HepG2 (cell line): Measurements from ENCODE around the gene ACOXL. TPM values are rescaled to one million over a fixed set of nuclear protein-coding genes. Genes with fewer than 3 reads are reported as not detected.

ENCODE experiments used
- ATAC-seq: fragments of 200-7000 bp; cut with Tn5 transposase; 3 replicates; pipeline ENCODE4 v1.9.1; 2020; ENCODE audit warnings: mild to moderate bottlenecking, moderate library complexity
- BruUV-seq: library from RNA; stranded (reverse); fragments of 400-500 nt; replicated peaks from 2 replicates; lab custom pipeline; 2021; lab: Mats Ljungman, UMichigan
- CTCF ChIA-PET: fragments of 300-600 bp; formaldehyde crosslinking; extraction: SDS; loops from one replicate; lab custom pipeline; 2021; ENCODE audit warnings: low total read pairs, inconsistent platforms, low intra/inter-chr PET ratio; lab: Yijun Ruan, JAX
- POLR2A ChIA-PET: fragments of 350-600 bp; sonication (Branson Sonifier 250); formaldehyde crosslinking; loops from one replicate; lab custom pipeline; 2020; ENCODE audit warnings: antibody characterized with exemption, inconsistent platforms; lab: Yijun Ruan, JAX
- DNase-seq: peaks from one replicate; pipeline ENCODE4 v3.0.0-alpha.2; 2015; ENCODE audit warnings: low spot score
- FAIRE-seq: peaks from 3 replicates; lab custom pipeline; 2011; peaks lifted over from hg19 to GRCh38; lab: Jason Lieb, UNC
- H2AFZ ChIP-seq: one replicate; pipeline ENCODE4 v1.6.1; 2011; ENCODE audit warnings: low read length, inconsistent platforms
- H3K27ac ChIP-seq: fragments of 300-600 bp; 3 replicates; pipeline ENCODE4 v1.8.0; 2011; ENCODE audit warnings: mixed run types, mild to moderate bottlenecking, mixed read lengths, low read length, inconsistent platforms; ENCODE audit not compliant: insufficient read depth; ENCODE audit errors: extremely low read length
- H3K27me3 ChIP-seq, 2 experiments: fragments of 200-600 bp in 1 of 2; 2 replicates in 1 of 2; 3 replicates in 1 of 2; pipeline versions ENCODE4 v1.6.0 to v1.8.0; 2011; ENCODE audit warnings: low read length in 2 of 2, mild to moderate bottlenecking in 2 of 2, moderate library complexity in 2 of 2, inconsistent platforms in 1 of 2; ENCODE audit not compliant: insufficient read depth in 2 of 2, control insufficient read depth in 1 of 2
- H3K36me3 ChIP-seq, 2 experiments: fragments of 200-600 bp in 1 of 2; replicated peaks in 1 of 2; 2 replicates in 1 of 2; 3 replicates in 1 of 2; pipeline versions ENCODE4 v1.5.1 to v1.8.0; 2011; ENCODE audit warnings: low read length in 2 of 2, inconsistent platforms in 1 of 2; ENCODE audit not compliant: insufficient read depth in 2 of 2, control insufficient read depth in 1 of 2
- H3K4me1 ChIP-seq: 2 replicates; pipeline ENCODE4 v1.5.1; 2012; ENCODE audit warnings: low read length, inconsistent platforms; ENCODE audit not compliant: insufficient read depth
- H3K4me2 ChIP-seq: 2 replicates; pipeline ENCODE4 v1.6.0; 2011; ENCODE audit warnings: low read depth, low read length, inconsistent platforms
- H3K4me3 ChIP-seq, 3 experiments: fragments of 200-600 bp in 1 of 3; sonication (generic), shearing (Covaris generic) in 1 of 3; replicated peaks in 1 of 3; 2 replicates each; pipeline ENCODE4 v1.5.1; 2011 to 2016; ENCODE audit warnings: low read length in 3 of 3, inconsistent platforms in 2 of 3, low read depth in 2 of 3, mild to moderate bottlenecking in 2 of 3, control low read depth in 1 of 3, mixed read lengths in 1 of 3; ENCODE audit not compliant: insufficient read depth in 1 of 3
- H3K79me2 ChIP-seq: one replicate; pipeline ENCODE4 v1.6.1; 2011; ENCODE audit warnings: low read length, inconsistent platforms; ENCODE audit not compliant: insufficient read depth
- H3K9ac ChIP-seq: 2 replicates; pipeline ENCODE4 v1.6.0; 2011; ENCODE audit warnings: mild to moderate bottlenecking, low read depth, low read length, inconsistent platforms; ENCODE audit not compliant: insufficient read depth
- H3K9me3 ChIP-seq: 2 replicates; pipeline ENCODE4 v1.5.1; 2012; ENCODE audit warnings: mild to moderate bottlenecking, low read length
- H4K20me1 ChIP-seq: 2 replicates; pipeline ENCODE4 v1.6.0; 2011; ENCODE audit warnings: inconsistent platforms, mild to moderate bottlenecking, low read length, moderate library complexity; ENCODE audit not compliant: insufficient read depth
- ATM ChIP-seq: fragments of 450-650 bp; IDR thresholded peaks from 2 replicates; pipeline ENCODE4 v1.7.1; 2017; ENCODE audit warnings: mild to moderate bottlenecking, borderline replicate concordance
- BCLAF1 ChIP-seq: fragments of 450-650 bp; IDR thresholded peaks from 2 replicates; pipeline ENCODE4 v1.6.1; 2017; ENCODE audit warnings: mild to moderate bottlenecking
- DNMT1 ChIP-seq: sonication (generic); formaldehyde crosslinking; IDR thresholded peaks from 2 replicates; pipeline ENCODE4 v1.5.1; 2020; ENCODE audit warnings: mild to moderate bottlenecking, missing genetic modification reagents
- GLMP ChIP-seq: sonication (generic); formaldehyde crosslinking; IDR thresholded peaks from 2 replicates; pipeline ENCODE4 v1.9.0; 2021; ENCODE audit warnings: missing genetic modification reagents, mild to moderate bottlenecking, borderline replicate concordance
- KAT2B ChIP-seq: fragments of 150-350 bp; IDR thresholded peaks from 2 replicates; pipeline ENCODE4 v1.6.1; 2014; ENCODE audit warnings: low read depth, low read length, borderline replicate concordance
- NONO ChIP-seq, 2 experiments: fragments of 450-650 bp in 1 of 2; sonication (generic) in 1 of 2; formaldehyde crosslinking in 1 of 2; IDR thresholded peaks in 1 of 2; conservative IDR thresholded peaks in 1 of 2; 2 replicates each; pipeline versions ENCODE4 v1.6.1 to v1.8.0; 2017 to 2022; ENCODE audit warnings: mild to moderate bottlenecking in 1 of 2, missing genetic modification reagents in 1 of 2, moderate library complexity in 1 of 2
- PRPF4 ChIP-seq: fragments of 200-400 bp; formaldehyde crosslinking; IDR thresholded peaks from 2 replicates; pipeline ENCODE4 v1.6.1; 2016; ENCODE audit warnings: low read length, low read depth; ENCODE audit not compliant: poor library complexity, severe bottlenecking
- STAG1 ChIP-seq: sonication (generic); formaldehyde crosslinking; IDR thresholded peaks from 2 replicates; pipeline ENCODE4 v1.4.0; 2020; ENCODE audit warnings: missing genetic modification reagents
- ZEB1 ChIP-seq: IDR thresholded peaks from 2 replicates; pipeline ENCODE4 v1.6.1; 2012; ENCODE audit warnings: mild to moderate bottlenecking, low read depth, inconsistent platforms; ENCODE audit not compliant: insufficient replicate concordance
- ZNF512 ChIP-seq: sonication (generic); formaldehyde crosslinking; IDR thresholded peaks from 2 replicates; pipeline ENCODE4 v1.4.0; 2020; ENCODE audit warnings: mild to moderate bottlenecking, missing genetic modification reagents
- ZNF567 ChIP-seq: sonication (generic); formaldehyde crosslinking; IDR thresholded peaks from 2 replicates; pipeline ENCODE4 v1.8.1; 2023; ENCODE audit warnings: mild to moderate bottlenecking, missing genetic modification reagents, borderline replicate concordance
- WGBS: methylation state at CpG from one replicate; pipeline ENCODE4 v1.1.6; 2017; ENCODE audit warnings: low lambda C conversion rate; 5-methylcytosine and 5-hydroxymethylcytosine counted together
- in situ Hi-C: cut with HindIII; loops from 2 replicates; pipeline ENCODE4 v1.10.0; 2017; ENCODE audit warnings: low pct_unique_long_range_greater_than_20kb; ENCODE audit not compliant: extremely low pct_ligation_motif_present
- intact Hi-C: fragments of 100-400 bp; cut with micrococcal nuclease; formaldehyde crosslinking; loops from one replicate; pipeline ENCODE4 v1.10.0; 2022; ENCODE audit not compliant: unreplicated experiment
- polyA plus RNA-seq, 8 experiments: library from polyadenylated mRNA; depleted of rRNA in 3 of 8; stranded (reverse) in 7 of 8; unstranded in 1 of 8; fragments of >200 nt; fragmentation: Illumina TruSeq in 4 of 8; extraction: Trizol in 4 of 8; gene quantifications; 2 replicates each; pipeline versions ENCODE4 v1.2.1 to v1.2.3, GENCODE V29; 2011 to 2016; ENCODE audit warnings: low read depth in 4 of 8, missing spikeins in 1 of 8, mixed read lengths in 1 of 8; ENCODE audit not compliant: insufficient read depth in 1 of 8
- total RNA-seq, 5 experiments: library from RNA; depleted of rRNA; stranded (reverse); fragments of >200 nt; fragmentation: Illumina TruSeq; extraction: Trizol; gene quantifications; 2 replicates each; pipeline ENCODE4 v1.2.3, GENCODE V29; 2016; ENCODE audit warnings: low read depth in 1 of 5

The ACOXL gene
- total and polyA plus RNA-seq, 2 of the 13 experiments (the other 11 are each of a cell fraction or from before 2014, with no cell fraction given) = not detected

DNA sequence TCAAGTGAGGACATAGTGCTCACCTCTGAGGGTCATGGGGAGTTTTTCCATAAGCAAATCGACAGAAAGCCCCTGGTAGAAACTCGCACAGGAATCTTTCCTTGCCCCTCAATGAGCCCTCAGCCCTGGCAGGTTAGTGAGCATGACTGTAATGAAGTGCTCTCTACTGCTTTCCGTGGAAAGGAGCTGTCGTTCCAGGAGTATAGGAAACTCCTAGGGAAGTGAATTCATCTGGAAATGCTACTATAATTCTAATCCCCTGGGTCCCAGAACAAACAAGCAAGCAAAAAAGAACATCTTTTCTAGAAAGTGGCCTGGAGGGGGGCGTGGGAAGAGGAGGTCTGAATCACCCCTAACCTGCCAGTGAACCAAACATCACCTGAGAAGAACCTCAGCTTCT, 406.5 kb downstream of the ACOXL start (continued):
- TF ChIP-seq STAG1 (CRISPR knock-in tag) (no peak), ZEB1 (no peak), KAT2B (no peak), ZNF512 (CRISPR knock-in tag) (no peak), ZNF567 (CRISPR knock-in tag) (no peak)

GRCh38 chr2:111139637-111140317, 407.4 kb downstream of the ACOXL start:
- 80% methylated on average over 12 of the region's 12 CpGs for WGBS
- in situ Hi-C loops = no loop called here
- DNase-seq (no peak), FAIRE-seq (no peak)
- CTCF ChIA-PET = no interaction called here
- POLR2A ChIA-PET = interaction anchor here (1.2 kb wide), 1 partner anchor 19 kb away, joined by 5 read pairs; the partner anchor contains the start of gene BCL2L11
- Histone ChIP-seq H3K4me2 (no peak overlapping the region), H3K27ac (no peak overlapping the region), H3K79me2 (peaks cover 59% of the 10 kb centered on the region), H3K27me3 (no peaks in the 10 kb centered on the region), H2AFZ (no peak overlapping the region), H3K36me3 (peaks cover 17 to 72% of the 10 kb centered on the region in 2 experiments), H3K9ac (no peak overlapping the region), H3K4me3 (no peak overlapping the region)
- BruUV-seq = no TSS peak
- TF ChIP-seq PRPF4 (no peak), GLMP (CRISPR knock-in tag) (no peak), DNMT1 (CRISPR knock-in tag) (no peak), NONO (IDR thresholded peaks at IDR 0.05) (no peak), NONO (CRISPR knock-in tag; conservative IDR thresholded peaks at IDR 0.05) (no peak), BCLAF1 (no peak), ATM (no peak)
- TF ChIP-seq, all 625 proteins: peak for 0
- peaks cover 21% of the 10 kb centered on the region for H3K4me1 ChIP-seq
- H3K9me3 ChIP-seq = no peaks in the 10 kb centered on the region
- intact Hi-C loops = no loop called here
- H4K20me1 ChIP-seq = peaks cover 5% of the 10 kb centered on the region; the same call in 1 of the 2 replicates
- no peak for ATAC-seq
